Cardiac fibroblast (primary cell): ENCODE results near the gene MEN1.
"Not testable (repeated sequence)": the region's sequence is repeated elsewhere in the genome, so short reads cannot be mapped to it uniquely, and the experiment has no call there.

Source experiments
- DNase-seq, 2 donors: peaks; one replicate each; pipeline versions ENCODE4 v3.0.0 to v3.0.0-alpha.2; 2010; ENCODE audit warnings: low read depth in 2 of 2
- H3K4me3 ChIP-seq, 2 donors: replicated peaks in 1 of 2; 1 replicate in 1 of 2; 2 replicates in 1 of 2; pipeline ENCODE4 v1.5.1; 2011; ENCODE audit warnings: low read depth in 2 of 2, low read length in 2 of 2, mild to moderate bottlenecking in 2 of 2, moderate library complexity in 1 of 2
- TF ChIP-seq, protein P1 (sequence below): IDR thresholded peaks from one replicate; pipeline ENCODE4 v1.5.1; 2011; ENCODE audit warnings: low read depth, mild to moderate bottlenecking, low read length, inconsistent platforms

Gene MEN1

GRCh38 chr11:64817476-64817875, 7.1 kb upstream of the MEN1 start:
- no peak for DNase-seq
- H3K4me3 ChIP-seq, result no peak overlapping the region
- TF ChIP-seq, protein P1, sequence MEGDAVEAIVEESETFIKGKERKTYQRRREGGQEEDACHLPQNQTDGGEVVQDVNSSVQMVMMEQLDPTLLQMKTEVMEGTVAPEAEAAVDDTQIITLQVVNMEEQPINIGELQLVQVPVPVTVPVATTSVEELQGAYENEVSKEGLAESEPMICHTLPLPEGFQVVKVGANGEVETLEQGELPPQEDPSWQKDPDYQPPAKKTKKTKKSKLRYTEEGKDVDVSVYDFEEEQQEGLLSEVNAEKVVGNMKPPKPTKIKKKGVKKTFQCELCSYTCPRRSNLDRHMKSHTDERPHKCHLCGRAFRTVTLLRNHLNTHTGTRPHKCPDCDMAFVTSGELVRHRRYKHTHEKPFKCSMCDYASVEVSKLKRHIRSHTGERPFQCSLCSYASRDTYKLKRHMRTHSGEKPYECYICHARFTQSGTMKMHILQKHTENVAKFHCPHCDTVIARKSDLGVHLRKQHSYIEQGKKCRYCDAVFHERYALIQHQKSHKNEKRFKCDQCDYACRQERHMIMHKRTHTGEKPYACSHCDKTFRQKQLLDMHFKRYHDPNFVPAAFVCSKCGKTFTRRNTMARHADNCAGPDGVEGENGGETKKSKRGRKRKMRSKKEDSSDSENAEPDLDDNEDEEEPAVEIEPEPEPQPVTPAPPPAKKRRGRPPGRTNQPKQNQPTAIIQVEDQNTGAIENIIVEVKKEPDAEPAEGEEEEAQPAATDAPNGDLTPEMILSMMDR, result no peak

DNA sequence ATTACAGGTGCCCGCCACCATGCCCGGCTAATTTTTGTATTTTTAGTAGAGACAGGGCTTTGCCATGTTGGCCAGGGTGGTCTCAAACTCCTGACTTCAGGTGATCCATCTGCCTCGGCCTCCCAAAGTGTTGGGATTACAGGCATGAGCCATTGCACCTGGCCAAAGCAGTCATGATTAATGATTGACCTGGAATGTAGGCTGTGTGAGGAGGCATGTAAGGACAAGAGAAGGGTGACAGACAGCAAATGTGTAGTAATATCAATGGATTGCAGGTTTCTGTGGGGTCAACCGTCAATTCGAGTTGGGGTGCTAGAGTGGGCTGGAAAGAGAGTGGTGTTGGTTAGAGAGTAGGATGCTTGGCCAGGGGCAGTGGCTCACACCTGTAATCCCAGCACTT, 5.1 kb upstream of the MEN1 start:
- DNase-seq, H3K4me3 ChIP-seq: not testable (repeated sequence)

DNA sequence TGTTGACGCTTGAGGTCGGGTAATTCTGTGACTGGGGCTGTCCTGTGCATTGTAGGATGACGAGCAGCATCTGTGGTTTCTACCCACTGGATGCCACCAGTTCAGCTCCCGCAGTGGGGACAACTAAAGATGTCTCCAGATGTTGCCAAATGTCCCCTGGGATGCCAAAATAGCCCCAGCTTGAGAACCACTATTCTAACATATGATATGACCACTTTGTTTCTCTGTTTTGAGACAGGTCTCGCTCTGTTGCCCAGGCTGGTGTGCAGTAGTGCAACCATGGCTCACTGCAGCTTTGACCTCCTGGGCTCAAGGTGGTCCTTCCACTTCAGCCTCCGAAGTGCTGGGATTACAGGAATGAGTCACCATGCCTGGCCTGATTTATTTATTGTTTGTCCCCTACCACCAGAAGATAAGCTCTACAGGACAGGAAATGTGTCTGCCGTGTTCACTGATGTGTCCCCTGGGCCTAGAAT, 4.4 kb upstream of the MEN1 start:
- no peak overlapping the region for H3K4me3 ChIP-seq
- DNase-seq, result no peak
- TF ChIP-seq, protein P1, result no peak

DNA sequence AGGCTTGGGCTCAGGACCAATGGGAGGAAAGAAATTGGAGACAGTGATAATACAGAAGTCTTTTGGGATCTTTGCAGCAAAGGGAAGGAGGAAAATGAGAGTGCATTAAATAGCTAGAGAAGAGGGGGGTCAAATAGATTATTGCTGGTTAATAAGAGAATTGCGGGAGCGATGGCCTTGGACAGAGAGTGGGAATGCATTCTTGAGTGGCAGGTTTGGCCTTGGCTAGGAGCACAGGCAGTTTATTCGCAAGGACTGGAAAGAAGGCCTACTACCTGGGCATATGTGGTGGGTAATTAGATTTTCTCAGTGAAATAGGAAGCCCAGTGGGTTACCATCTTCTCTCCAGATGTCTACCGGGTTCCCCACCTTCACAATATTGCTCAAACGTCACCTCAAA, 3.5 kb upstream of the MEN1 start:
- no peak overlapping the region for H3K4me3 ChIP-seq
- DNase-seq, result no peak
- TF ChIP-seq, protein P1, result no peak

DNA sequence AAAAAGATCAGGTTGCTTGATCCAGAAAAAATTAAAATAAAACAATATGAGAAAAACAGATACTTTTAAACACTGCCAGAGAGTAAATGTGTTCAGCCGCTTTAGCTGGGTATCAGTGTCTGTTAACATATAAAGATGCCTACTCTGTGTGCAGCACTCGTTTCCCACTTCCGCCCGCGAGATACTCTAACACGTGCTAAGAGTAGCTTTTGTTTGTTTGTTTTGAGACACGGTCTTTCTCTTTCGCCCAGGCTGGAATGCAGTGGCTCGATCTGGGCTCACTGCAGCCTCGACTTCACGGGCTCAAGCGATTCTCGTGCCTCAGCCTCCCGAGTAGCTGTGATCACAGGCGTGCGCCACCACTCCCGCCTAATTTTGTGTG, 531 bp upstream of the MEN1 start:
- H3K4me3 ChIP-seq, result peak overlapping the region; percentile 27 to 90
- DNase-seq, result no peak
- TF ChIP-seq, protein P1, result no peak

- H3K4me3 ChIP-seq, result peak overlapping the region; percentile 90 to 98
- TF ChIP-seq, protein P1, result no peak
- no peak for DNase-seq
Observed at GRCh38 chr11:64809781-64810241, 540 bp downstream of the MEN1 start.

DNA sequence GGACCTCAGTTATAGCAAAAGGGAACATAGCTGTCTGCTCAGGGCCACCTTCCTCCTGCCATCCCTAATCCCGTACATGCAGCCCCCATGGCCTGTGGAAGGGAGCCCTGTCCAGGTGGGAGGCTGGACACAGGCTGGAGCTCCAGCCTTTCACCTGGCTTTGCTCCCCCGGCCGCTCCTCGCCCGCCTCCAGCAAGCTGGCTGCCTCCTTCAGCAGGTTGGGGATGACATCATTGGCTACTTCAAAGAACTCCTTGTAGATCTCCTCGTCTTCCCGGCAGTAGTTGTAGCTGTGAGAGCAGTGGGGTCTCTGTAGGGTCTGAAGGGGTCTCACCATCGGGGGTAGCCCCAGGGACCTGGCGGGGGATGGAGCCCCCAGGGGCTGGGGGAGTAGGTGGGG, 4.9 kb downstream of the MEN1 start:
- H3K4me3 ChIP-seq, result no peak overlapping the region
- TF ChIP-seq, protein P1, result no peak
- DNase-seq, result no peak
